Astrocyte of the cerebellum (primary cell): ENCODE data around the gene DEDD.

Source experiments
- DNase-seq: peaks from one replicate; pipeline ENCODE4 v3.0.0-alpha.2; 2011; ENCODE audit warnings: low read depth
- H3K4me3 ChIP-seq: 2 replicates; pipeline ENCODE4 v1.5.1; 2011; ENCODE audit warnings: mild to moderate bottlenecking, low read depth, low read length, moderate library complexity
- CTCF ChIP-seq: IDR thresholded peaks from 2 replicates; pipeline ENCODE4 v1.5.1; 2012; ENCODE audit warnings: low read length, low read depth, moderate library complexity, mild to moderate bottlenecking; ENCODE audit errors: missing control alignments
- in situ Hi-C: cut with HindIII; loops from 2 replicates; pipeline ENCODE4 v1.10.0; 2017; ENCODE audit warnings: low sequenced_read_pairs

The DEDD gene

GRCh38 chr1:161132410-161133219 lies at the start of gene DEDD:
Gene DEDD, minus strand, starts transcription at chr1:161132667. Its CDS starts 8,205 bp downstream, at chr1:161124462.
- H3K4me3 ChIP-seq = peak within 1 kb of the TSS; percentile 93
- in situ Hi-C loops = no loop called here
- TF ChIP-seq CTCF = no peak
- DNase-seq = peak; percentile 93

GRCh38 chr1:161182214-161182613 lies 49.7 kb upstream of the DEDD start:
- TF ChIP-seq CTCF = no peak
- in situ Hi-C loops = no loop called here
- DNase-seq = no peak
- no peak overlapping the region for H3K4me3 ChIP-seq

- no peak for DNase-seq
- H3K4me3 ChIP-seq = no peak overlapping the region
- peak; percentile 28 for TF ChIP-seq CTCF
- in situ Hi-C loops = no loop called here
Observed at GRCh38 chr1:161180639-161181038, 48.2 kb upstream of the DEDD start.

- H3K4me3 ChIP-seq = no peak overlapping the region
- no peak for DNase-seq
- in situ Hi-C loops = no loop called here
- no peak for TF ChIP-seq CTCF
Observed at GRCh38 chr1:161179698-161180097, 47.2 kb upstream of the DEDD start.

- in situ Hi-C loops = no loop called here
- DNase-seq = no peak
- no peak for TF ChIP-seq CTCF
- H3K4me3 ChIP-seq = peak overlapping the region; percentile 96
Observed at GRCh38 chr1:161177936-161178244, 45.4 kb upstream of the DEDD start.

GRCh38 chr1:161177112-161177935 lies 44.9 kb upstream of the DEDD start, which contains the start of gene B4GALT3:
Gene B4GALT3, minus strand, starts transcription at chr1:161177507. Its CDS starts 1,447 bp downstream, at chr1:161176060.
- no peak for TF ChIP-seq CTCF
- no peak for DNase-seq
- in situ Hi-C loops = no loop called here
- peak within 1 kb of the TSS; percentile 96 for H3K4me3 ChIP-seq
